Stimulated activated CD8-positive, alpha-beta memory T cell treated with anti-CD3 and anti-CD28 coated beads, Interleukin-4, amount 100 ng/mL, for 24 hours (primary cell): Measurements from ENCODE around the gene ZNF277.
A peak's percentile ranks its signal among the peaks of the same experiment; 100 is the strongest.

Experiments
- DNase-seq: peaks from one replicate; pipeline ENCODE4 v3.0.0-alpha.2; 2020; ENCODE audit warnings: low read depth

Gene ZNF277

GRCh38 chr7:112206238-112206990 is at the start of gene ZNF277, which contains the start of gene DOCK4:
TSS of gene ZNF277 (plus strand) at chr7:112206695. CDS start at chr7:112206717, 22 bp downstream.
TSS of gene DOCK4 (minus strand) at chr7:112206399. CDS start at chr7:112206138, 261 bp downstream.
- DNase-seq: peak; percentile 98

GRCh38 chr7:112157072-112157471 is 49.4 kb upstream of the ZNF277 start:
- DNase-seq: no peak

GRCh38 chr7:112159351-112159750 is 47.1 kb upstream of the ZNF277 start:
- DNase-seq: no peak

GRCh38 chr7:112160130-112160770 is 46.2 kb upstream of the ZNF277 start:
- no peak for DNase-seq

- no peak for DNase-seq
Measured at GRCh38 chr7:112160771-112161150, 45.7 kb upstream of the ZNF277 start.

GRCh38 chr7:112161253-112162141 is 45.0 kb upstream of the ZNF277 start:
- no peak for DNase-seq

- DNase-seq: no peak
Measured at GRCh38 chr7:112162142-112162766, 44.2 kb upstream of the ZNF277 start.

- no peak for DNase-seq
Measured at GRCh38 chr7:112162784-112163506, 43.5 kb upstream of the ZNF277 start.

- DNase-seq: no peak
Measured at GRCh38 chr7:112167147-112167546, 39.3 kb upstream of the ZNF277 start.

- no peak for DNase-seq
Measured at GRCh38 chr7:112168915-112169314, 37.6 kb upstream of the ZNF277 start.

- DNase-seq: no peak
Measured at GRCh38 chr7:112171673-112172072, 34.8 kb upstream of the ZNF277 start.

GRCh38 chr7:112172870-112173567 is 33.5 kb upstream of the ZNF277 start:
- no peak for DNase-seq

- DNase-seq: no peak
Measured at GRCh38 chr7:112173568-112173905, 33.0 kb upstream of the ZNF277 start.

GRCh38 chr7:112174192-112174591 is 32.3 kb upstream of the ZNF277 start:
- DNase-seq: no peak

- no peak for DNase-seq
Measured at GRCh38 chr7:112176241-112176640, 30.3 kb upstream of the ZNF277 start.

GRCh38 chr7:112176693-112177415 is 29.6 kb upstream of the ZNF277 start:
- no peak for DNase-seq

- DNase-seq: no peak
Measured at GRCh38 chr7:112180223-112180622, 26.3 kb upstream of the ZNF277 start.

GRCh38 chr7:112182749-112183148 is 23.7 kb upstream of the ZNF277 start:
- no peak for DNase-seq

- DNase-seq: no peak
Measured at GRCh38 chr7:112183266-112183665, 23.2 kb upstream of the ZNF277 start.

- no peak for DNase-seq
Measured at GRCh38 chr7:112184455-112184854, 22.0 kb upstream of the ZNF277 start.
